GM12878 (cell line): Measurements from ENCODE around the gene RTN4. TPM values are rescaled to one million over a fixed set of nuclear protein-coding genes. Genes with fewer than 3 reads are reported as not detected.

Experiments
- BHLHE40 ChIP-seq, 2 experiments: fragments of 450-650 bp in 1 of 2; IDR thresholded peaks; 2 replicates each; pipeline ENCODE4 v1.6.1; 2011 to 2017; ENCODE audit warnings: low read depth in 2 of 2, borderline replicate concordance in 1 of 2, improper control_type of control experiment in 1 of 2, low read length in 1 of 2, mild to moderate bottlenecking in 1 of 2
- MTA3 ChIP-seq: IDR thresholded peaks from 2 replicates; pipeline ENCODE4 v1.6.1; 2012; ENCODE audit warnings: low read length, inconsistent platforms, borderline replicate concordance
- MXI1 ChIP-seq: fragments of 150-350 bp; IDR thresholded peaks from 2 replicates; pipeline ENCODE4 v1.6.1; 2011; ENCODE audit warnings: low read depth, mild to moderate bottlenecking, inconsistent platforms, low read length, improper control_type of control experiment
- NR2C1 ChIP-seq: fragments of 450-650 bp; IDR thresholded peaks from 2 replicates; pipeline ENCODE4 v1.6.1; 2017; ENCODE audit warnings: antibody characterized with exemption, mild to moderate bottlenecking, moderate library complexity
- TBL1XR1 ChIP-seq: IDR thresholded peaks from 2 replicates; pipeline ENCODE4 v1.6.1; 2012; ENCODE audit warnings: low read depth, low read length, improper control_type of control experiment
- polyA plus RNA-seq, 11 experiments: library from polyadenylated mRNA; depleted of rRNA in 4 of 11; unstranded in 6 of 11; stranded (reverse) in 5 of 11; fragments of >200 nt; fragmentation: Nextera tagmentation in 4 of 11; fragmentation: Illumina TruSeq in 1 of 11; extraction: Ambion mirVana in 4 of 11; extraction: Trizol in 1 of 11; gene quantifications; 1 replicate in 1 of 11; 2 replicates in 10 of 11; pipeline versions ENCODE4 v1.2.1 to v1.2.3, GENCODE V29; 2011 to 2016; ENCODE audit warnings: inconsistent platforms in 2 of 11, missing spikeins in 2 of 11, low read depth in 1 of 11
- total RNA-seq, 4 experiments: library from RNA; depleted of rRNA in 3 of 4; stranded (reverse); fragments of >200 nt in 3 of 4; fragmentation: Illumina TruSeq in 1 of 4; extraction: Trizol in 1 of 4; gene quantifications; 2 replicates each; pipeline versions ENCODE4 v1.2.1 to v1.2.3, GENCODE V29; 2013 to 2021
- TF ChIP-seq, protein P1 (sequence below): fragments of 450-650 bp; IDR thresholded peaks from 2 replicates; pipeline ENCODE4 v1.6.1; 2017; ENCODE audit warnings: borderline replicate concordance
- TF ChIP-seq, protein P2 (sequence below), 3 experiments: IDR thresholded peaks in 2 of 3; conservative IDR thresholded peaks in 1 of 3; 2 replicates each; pipeline ENCODE4 v1.5.1; 2011; ENCODE audit warnings: low read depth in 3 of 3, low read length in 3 of 3, mild to moderate bottlenecking in 3 of 3, control low read depth in 2 of 3, moderate library complexity in 2 of 3, inconsistent platforms in 1 of 3, mixed read lengths in 1 of 3; ENCODE audit not compliant: control insufficient read depth in 2 of 3, insufficient read depth in 1 of 3; ENCODE audit errors: extremely low read depth in 1 of 3
- TF ChIP-seq, protein P3 (sequence below): IDR thresholded peaks from 2 replicates; pipeline ENCODE4 v1.6.1; 2012; ENCODE audit warnings: low read length, inconsistent platforms

The RTN4 gene
- total and polyA plus RNA-seq, 10 of the 15 experiments (the other 5 are each of a cell fraction or from before 2014, with no cell fraction given), result 56.0 to 133 (median 83.3) TPM

DNA sequence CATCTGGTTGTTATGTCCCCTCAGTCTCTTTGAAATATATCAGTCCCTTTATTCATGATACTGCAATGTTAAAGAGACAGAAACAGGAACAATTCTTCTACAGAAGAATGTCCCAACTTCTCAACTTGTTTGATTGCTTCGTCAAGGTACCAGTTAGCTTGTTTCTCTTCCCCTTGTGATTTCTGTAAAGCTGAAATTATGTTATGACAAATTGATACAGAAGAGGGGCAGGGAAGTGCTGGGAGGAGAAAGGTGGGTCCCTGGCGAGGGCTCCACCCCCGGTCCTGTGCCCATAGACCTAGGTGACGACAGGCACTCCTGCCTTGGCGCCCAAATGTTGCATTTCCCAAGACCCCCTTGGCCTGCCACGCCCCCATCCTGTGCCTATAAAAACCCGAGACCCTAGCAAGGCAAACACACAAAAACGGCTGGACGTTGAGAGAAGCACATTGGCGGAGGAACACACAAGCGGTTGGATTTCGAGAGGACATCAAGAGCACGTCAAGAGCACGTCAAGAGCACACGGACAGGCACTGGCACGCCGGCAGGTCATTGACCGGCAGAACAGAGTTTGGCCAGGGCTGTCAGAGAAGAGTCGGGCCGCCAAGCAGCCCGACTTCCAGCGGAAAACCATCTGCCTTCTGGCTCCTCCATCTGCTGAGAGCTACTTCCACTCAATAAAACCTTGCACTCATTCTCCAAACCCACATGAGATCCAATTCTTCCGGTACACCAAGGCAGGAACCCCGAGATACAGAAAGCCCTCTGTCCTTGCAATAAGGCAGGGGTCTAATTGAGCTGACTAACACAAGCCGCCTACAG is 11.5 kb upstream of the RTN4 start (continued):
- TF ChIP-seq MTA3 (no peak), MXI1 (no peak), TBL1XR1 (no peak), BHLHE40 (IDR thresholded peaks at IDR 0.05; ENCODE audit: borderline replicate concordance in 1 of 2, low read depth in 2 of 2, low read length in 1 of 2) (no peak), NR2C1 (no peak)
- TF ChIP-seq, protein P1, sequence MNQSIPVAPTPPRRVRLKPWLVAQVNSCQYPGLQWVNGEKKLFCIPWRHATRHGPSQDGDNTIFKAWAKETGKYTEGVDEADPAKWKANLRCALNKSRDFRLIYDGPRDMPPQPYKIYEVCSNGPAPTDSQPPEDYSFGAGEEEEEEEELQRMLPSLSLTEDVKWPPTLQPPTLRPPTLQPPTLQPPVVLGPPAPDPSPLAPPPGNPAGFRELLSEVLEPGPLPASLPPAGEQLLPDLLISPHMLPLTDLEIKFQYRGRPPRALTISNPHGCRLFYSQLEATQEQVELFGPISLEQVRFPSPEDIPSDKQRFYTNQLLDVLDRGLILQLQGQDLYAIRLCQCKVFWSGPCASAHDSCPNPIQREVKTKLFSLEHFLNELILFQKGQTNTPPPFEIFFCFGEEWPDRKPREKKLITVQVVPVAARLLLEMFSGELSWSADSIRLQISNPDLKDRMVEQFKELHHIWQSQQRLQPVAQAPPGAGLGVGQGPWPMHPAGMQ, result no peak
- TF ChIP-seq, protein P2, sequence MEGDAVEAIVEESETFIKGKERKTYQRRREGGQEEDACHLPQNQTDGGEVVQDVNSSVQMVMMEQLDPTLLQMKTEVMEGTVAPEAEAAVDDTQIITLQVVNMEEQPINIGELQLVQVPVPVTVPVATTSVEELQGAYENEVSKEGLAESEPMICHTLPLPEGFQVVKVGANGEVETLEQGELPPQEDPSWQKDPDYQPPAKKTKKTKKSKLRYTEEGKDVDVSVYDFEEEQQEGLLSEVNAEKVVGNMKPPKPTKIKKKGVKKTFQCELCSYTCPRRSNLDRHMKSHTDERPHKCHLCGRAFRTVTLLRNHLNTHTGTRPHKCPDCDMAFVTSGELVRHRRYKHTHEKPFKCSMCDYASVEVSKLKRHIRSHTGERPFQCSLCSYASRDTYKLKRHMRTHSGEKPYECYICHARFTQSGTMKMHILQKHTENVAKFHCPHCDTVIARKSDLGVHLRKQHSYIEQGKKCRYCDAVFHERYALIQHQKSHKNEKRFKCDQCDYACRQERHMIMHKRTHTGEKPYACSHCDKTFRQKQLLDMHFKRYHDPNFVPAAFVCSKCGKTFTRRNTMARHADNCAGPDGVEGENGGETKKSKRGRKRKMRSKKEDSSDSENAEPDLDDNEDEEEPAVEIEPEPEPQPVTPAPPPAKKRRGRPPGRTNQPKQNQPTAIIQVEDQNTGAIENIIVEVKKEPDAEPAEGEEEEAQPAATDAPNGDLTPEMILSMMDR (IDR thresholded peaks at IDR 0.05 in 2 of 3, conservative IDR thresholded peaks at IDR 0.05 in 1 of 3; ENCODE audit: control insufficient read depth in 2 of 3, extremely low read depth in 1 of 3, insufficient read depth in 1 of 3, low read depth in 3 of 3, low read length in 3 of 3), result no peak
- TF ChIP-seq, protein P3, sequence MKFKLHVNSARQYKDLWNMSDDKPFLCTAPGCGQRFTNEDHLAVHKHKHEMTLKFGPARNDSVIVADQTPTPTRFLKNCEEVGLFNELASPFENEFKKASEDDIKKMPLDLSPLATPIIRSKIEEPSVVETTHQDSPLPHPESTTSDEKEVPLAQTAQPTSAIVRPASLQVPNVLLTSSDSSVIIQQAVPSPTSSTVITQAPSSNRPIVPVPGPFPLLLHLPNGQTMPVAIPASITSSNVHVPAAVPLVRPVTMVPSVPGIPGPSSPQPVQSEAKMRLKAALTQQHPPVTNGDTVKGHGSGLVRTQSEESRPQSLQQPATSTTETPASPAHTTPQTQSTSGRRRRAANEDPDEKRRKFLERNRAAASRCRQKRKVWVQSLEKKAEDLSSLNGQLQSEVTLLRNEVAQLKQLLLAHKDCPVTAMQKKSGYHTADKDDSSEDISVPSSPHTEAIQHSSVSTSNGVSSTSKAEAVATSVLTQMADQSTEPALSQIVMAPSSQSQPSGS, result no peak
